ELR (cell line): ENCODE measurements around the gene TRAPPC12.

Experiments used
- DNase-seq: peaks from one replicate; pipeline ENCODE4 v3.0.0-alpha.2; 2015; ENCODE audit warnings: low read depth

Gene TRAPPC12

GRCh38 chr2:3470166-3470651 is 90.7 kb downstream of the TRAPPC12 start:
- DNase-seq = peak; percentile 81

DNA sequence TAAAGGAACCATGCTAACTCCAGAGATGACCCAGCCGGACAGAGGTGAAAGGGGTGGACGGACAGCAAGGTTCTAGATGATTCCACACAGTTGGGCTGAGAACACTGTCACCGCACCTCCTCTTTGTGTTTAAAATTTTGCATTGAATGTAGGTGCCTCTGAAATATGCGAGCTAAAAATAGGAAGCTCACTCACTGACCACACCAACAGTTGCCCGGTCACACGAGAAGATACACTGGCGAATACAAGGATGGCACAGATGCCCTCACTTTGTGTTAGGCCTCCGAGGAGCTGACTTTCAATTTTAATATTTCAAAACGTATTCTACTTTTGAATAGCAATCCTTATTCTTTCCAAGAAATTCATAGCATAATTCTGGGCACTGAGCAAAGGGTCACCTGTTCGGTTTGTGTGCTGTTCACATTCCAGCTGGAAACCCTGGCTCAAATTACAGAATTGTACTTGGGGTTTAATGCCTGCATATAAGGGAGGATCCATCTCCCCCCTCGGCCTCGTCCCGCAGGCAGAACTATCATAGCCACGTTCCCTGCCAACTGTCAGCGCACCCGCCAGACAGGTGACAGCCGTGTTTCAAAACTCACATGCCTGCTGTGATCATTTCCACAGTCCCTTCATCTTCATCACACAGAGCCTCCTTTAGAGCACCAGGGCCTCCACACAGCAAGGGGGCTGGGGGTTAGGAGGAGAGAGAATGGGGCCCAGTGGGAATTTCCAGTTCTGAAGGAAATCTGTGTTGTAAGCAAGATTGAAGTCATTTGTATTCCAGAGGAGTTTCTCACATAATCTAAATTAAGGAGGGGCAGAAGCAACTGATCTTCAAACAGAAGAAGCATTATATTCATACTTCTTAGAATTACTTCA is 91.6 kb downstream of the TRAPPC12 start:
- no peak for DNase-seq

DNA sequence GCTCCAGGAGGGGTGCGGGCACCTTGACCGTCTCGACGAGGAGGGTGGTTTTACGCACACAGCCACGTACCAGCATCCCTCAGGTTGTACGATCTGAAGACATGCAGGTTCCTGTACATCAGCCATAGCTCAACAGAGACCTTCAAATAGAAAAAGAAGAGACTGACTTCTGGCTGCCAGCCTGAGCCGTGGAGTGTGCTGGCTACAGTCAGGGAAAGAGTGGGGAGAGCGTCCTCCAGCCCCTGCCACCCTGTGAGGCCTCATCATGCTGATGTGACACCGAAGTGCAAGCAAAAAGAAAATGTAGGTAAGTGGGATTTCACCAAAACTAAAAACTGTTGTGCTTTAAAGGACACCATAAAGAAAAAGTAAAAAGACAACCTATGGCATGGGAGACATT is 92.8 kb downstream of the TRAPPC12 start:
- no peak for DNase-seq

DNA sequence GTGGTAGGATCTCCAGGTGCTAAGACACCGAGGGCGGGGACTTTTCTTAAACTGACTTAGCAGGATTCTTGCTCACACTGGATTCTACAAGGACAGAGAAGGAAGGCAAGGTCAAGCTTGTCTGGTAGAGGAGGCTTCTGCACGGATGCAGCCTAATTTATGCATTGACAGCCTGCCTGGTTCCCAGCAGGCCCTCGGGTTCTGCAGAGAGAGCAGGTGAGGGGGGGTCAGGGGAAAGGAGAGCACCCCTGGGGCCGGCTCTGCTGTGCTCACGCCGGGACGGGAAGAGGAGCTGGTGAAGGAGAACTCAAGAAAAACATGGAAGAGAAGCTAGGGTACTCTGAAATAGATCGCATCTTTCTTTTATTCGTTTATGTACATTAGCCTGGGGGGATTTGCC is 93.5 kb downstream of the TRAPPC12 start:
- no peak for DNase-seq

- no peak for DNase-seq
These were observed 96.3 kb downstream of the TRAPPC12 start for GRCh38 chr2:3475771-3476170.

- no peak for DNase-seq
These were observed 97.0 kb downstream of the TRAPPC12 start for GRCh38 chr2:3476321-3476984.

DNA sequence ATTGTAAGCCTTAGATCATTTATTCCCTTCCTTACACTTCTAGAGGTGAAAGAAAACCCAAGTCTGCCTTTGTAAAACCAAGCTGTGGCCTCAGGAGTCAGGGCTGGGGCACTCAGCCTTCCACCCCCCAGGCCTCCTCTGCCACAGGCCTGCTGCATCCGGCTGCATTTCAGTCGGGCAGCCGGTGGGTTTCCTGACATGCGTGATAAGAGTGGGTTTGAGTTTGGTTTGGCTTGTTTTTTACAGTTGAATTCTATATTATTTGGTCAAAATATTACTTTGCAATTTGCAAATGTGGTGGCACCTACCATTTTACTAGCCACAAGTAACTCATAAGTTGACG is 97.5 kb downstream of the TRAPPC12 start:
- DNase-seq = no peak

GRCh38 chr2:3478846-3479385 is 99.4 kb downstream of the TRAPPC12 start:
- no peak for DNase-seq

- no peak for DNase-seq
These were observed 100.2 kb downstream of the TRAPPC12 start for GRCh38 chr2:3479430-3480320.

GRCh38 chr2:3480352-3481010 is 101.0 kb downstream of the TRAPPC12 start:
- DNase-seq = no peak

DNA sequence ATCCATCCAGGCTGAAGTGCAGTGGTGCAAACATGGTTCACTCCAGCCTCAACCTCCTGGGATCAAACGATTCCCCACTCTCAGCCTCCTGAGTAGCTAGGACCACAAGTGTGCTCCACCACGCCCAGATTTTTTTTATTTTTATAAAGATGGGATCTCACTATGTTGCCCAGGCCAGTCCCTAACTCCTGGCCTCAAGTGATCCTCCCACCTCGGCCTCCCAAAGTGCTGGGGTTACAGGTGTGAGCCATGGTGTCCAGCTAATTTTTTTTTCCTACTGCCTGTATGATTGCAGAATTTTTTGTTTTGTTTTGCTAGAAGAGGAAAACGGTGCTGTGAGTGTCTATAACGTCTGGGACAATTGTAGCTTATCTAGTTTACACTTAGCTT is 101.5 kb downstream of the TRAPPC12 start:
- DNase-seq = no peak

- no peak for DNase-seq
These were observed 102.4 kb downstream of the TRAPPC12 start for GRCh38 chr2:3481736-3482362.

GRCh38 chr2:3482363-3482821 is 102.9 kb downstream of the TRAPPC12 start:
- no peak for DNase-seq

DNA sequence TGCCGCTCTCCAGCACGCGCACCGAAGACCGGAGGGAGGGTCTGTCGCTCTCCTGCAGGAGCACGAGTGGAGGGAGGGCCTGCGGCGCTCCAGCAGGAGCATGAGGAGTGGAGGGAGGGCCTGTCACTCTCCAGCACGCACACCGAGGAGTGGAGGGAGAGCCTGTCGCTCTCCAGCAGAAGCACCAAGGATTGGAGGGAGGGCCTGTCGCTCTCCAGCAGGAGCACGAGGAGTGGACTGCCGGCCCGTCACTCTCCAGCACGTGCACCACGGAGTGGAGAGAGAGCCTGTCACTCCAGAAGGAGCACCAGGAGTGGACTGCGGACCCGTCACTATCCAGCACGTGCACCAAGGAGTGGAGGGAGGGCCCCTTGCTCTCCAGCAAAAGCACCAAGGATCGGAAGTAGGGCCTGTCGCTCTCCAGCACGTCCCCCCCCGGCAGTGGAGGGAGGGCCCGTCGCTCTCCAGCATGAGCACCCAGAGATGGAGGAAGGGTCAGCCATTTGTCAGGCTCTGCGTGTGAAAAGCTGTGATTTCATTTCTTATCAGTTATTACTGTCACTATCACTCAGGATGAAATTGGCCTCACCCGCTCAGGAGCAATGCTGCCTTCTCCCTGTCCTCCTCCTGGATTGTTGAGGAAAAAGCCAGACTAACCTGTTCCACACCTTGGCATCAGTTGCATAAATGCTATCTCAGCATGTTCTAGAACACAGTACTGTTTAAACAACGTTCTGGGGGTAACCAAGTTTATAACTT is 103.9 kb downstream of the TRAPPC12 start:
- no peak for DNase-seq

DNA sequence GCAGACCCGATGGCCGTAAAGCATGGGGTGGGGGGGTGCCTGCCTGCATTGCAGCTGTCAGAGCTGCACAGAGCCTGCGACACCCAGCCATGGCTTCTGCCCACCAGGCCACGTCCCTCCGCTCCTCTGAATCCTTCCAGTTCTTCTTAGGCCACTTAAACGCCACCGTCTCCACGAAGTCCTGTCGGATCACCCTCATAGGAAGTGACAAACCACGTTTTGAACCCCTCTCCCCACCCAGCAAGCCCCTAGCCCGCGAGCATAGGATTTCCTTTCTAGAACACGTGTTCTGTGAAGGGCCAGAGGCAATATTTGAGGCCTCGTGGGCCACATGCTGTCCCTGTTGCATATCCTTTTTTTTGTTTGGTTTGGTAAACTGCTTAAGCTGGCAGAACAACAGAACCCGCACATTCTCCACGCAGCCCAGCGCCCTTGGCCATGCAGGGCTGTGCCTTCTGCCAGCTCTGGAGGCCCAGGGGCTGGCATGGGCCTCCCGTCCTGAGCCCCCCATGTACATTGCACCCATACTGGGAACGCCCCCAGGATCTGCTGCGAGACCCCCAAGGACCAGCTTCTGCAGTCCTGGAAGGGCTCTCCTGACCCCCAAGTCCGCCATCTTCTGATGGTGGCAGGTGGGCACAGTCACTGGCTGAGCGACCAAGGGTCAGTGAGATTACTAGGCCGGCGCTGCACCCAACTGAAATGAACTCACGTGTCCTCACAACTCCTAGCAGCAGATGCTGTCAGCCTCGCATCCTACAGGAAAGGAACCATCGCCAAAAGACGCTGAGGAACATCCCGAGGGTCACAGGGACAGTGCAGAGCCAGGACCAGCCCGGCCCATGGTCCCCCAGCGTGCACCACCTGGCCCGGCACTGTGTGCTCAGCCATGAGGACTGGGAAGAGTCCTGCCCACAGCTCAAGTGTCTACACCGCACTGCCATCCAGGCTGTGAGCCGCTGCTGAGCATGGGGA is 104.8 kb downstream of the TRAPPC12 start:
- no peak for DNase-seq

- DNase-seq = no peak
These were observed 105.7 kb downstream of the TRAPPC12 start for GRCh38 chr2:3485166-3485565.

DNA sequence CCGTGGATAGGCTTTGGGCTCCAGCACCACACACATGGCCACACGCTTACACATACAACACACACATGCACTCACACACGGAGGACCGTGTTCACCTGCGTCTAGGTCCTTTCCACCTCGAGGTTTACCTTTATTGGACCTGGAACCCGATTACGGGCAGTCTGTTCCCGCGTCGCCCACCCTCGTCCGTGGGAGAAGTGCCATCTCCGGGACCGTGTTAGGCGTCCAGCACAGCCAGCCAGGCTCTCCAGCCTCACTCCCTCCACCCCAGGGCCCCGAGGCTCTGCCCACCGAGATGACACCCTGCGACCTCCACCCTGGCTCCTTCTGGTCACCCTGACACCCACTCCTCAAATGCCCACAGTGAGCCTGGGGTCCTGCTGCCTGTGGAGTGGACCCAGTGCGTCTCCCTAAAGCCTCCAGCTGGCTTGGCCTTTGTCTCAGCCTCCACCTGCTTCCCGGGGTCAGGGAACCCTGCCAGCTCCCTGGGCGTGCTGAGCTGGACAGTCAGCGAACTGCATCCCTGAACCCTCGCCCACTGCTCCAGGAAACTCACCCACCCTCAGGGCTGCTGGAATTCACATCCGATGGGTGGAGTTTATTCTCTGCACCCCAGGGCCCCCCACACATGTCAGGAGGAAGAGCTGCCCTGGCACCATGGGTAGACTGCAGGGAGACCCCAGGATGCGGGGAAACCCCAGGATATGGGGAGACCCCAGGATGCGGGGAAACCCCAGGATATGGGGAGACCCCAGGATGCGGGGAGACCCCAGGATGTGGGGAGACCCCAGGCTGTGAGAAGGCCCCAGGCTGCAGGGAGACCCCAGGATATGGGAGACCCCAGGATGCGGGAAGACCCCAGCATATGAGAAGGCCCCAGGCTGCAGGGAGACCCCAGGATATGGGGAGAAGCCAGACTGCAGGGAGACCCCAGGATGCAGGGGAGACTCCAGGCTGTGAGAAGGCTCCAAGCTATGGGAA is 106.8 kb downstream of the TRAPPC12 start:
- no peak for DNase-seq

GRCh38 chr2:3487028-3487425 is 107.5 kb downstream of the TRAPPC12 start:
- no peak for DNase-seq
